ENCODE results near the gene FUS.

DNA sequence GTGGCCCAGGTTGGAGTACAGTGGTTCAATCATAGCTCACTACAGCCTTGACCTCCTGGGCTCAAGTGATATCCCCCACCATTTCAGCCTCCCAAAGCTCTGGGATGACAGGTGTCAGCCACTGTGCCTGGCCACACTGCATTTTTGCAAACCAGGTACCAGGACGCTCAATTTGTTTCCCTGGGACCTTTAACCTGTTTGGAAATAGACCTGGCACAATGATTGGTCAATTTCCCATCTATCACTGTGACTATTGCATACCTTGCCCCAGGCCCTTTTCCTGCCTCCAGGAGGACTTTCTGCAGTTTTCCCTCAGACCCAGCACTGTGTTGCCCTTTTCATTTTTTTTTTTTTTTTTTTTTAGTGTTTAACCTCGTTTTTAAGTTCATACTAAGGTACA is 11.1 kb upstream of the FUS start:
- TF ChIP-seq, protein P1, sequence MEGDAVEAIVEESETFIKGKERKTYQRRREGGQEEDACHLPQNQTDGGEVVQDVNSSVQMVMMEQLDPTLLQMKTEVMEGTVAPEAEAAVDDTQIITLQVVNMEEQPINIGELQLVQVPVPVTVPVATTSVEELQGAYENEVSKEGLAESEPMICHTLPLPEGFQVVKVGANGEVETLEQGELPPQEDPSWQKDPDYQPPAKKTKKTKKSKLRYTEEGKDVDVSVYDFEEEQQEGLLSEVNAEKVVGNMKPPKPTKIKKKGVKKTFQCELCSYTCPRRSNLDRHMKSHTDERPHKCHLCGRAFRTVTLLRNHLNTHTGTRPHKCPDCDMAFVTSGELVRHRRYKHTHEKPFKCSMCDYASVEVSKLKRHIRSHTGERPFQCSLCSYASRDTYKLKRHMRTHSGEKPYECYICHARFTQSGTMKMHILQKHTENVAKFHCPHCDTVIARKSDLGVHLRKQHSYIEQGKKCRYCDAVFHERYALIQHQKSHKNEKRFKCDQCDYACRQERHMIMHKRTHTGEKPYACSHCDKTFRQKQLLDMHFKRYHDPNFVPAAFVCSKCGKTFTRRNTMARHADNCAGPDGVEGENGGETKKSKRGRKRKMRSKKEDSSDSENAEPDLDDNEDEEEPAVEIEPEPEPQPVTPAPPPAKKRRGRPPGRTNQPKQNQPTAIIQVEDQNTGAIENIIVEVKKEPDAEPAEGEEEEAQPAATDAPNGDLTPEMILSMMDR (IDR thresholded peaks at IDR 0.05), result no peak
- TF ChIP-seq POLR2AphosphoS5 (IDR thresholded peaks at IDR 0.05), result no peak
